GM19023 (cell line): ENCODE results near the gene NOTCH3.

Experiments
- ATAC-seq: cut with Tn5 transposase; IDR thresholded peaks from one replicate; pipeline ENCODE4 v1.9.1; 2021; ENCODE audit warnings: mild to moderate bottlenecking, moderate library complexity; ENCODE audit not compliant: unreplicated experiment

NOTCH3 gene

GRCh38 chr19:15197942-15198341 lies 2.9 kb downstream of the NOTCH3 start:
- ATAC-seq = no peak

GRCh38 chr19:15197275-15197941 lies 3.4 kb downstream of the NOTCH3 start:
- ATAC-seq = no peak

GRCh38 chr19:15196360-15197005 lies 4.3 kb downstream of the NOTCH3 start:
- ATAC-seq = no peak

- ATAC-seq = no peak
Measured at GRCh38 chr19:15195371-15196334, 5.1 kb downstream of the NOTCH3 start.

GRCh38 chr19:15194938-15195337 lies 5.9 kb downstream of the NOTCH3 start:
- no peak for ATAC-seq

GRCh38 chr19:15191982-15192381 lies 8.8 kb downstream of the NOTCH3 start:
- no peak for ATAC-seq

GRCh38 chr19:15191514-15191913 lies 9.3 kb downstream of the NOTCH3 start:
- ATAC-seq = no peak

- no peak for ATAC-seq
Measured at GRCh38 chr19:15188851-15189250, 11.9 kb downstream of the NOTCH3 start.

GRCh38 chr19:15187026-15188007 lies 13.5 kb downstream of the NOTCH3 start:
- no peak for ATAC-seq

- ATAC-seq = no peak
Measured at GRCh38 chr19:15185188-15185587, 15.6 kb downstream of the NOTCH3 start.

- ATAC-seq = no peak
Measured at GRCh38 chr19:15184776-15185175, 16.0 kb downstream of the NOTCH3 start.

- no peak for ATAC-seq
Measured at GRCh38 chr19:15181394-15181793, 19.4 kb downstream of the NOTCH3 start.

GRCh38 chr19:15180451-15181390 lies 20.1 kb downstream of the NOTCH3 start:
- ATAC-seq = no peak

GRCh38 chr19:15178629-15179308 lies 22.0 kb downstream of the NOTCH3 start:
- no peak for ATAC-seq

- ATAC-seq = no peak
Measured at GRCh38 chr19:15177269-15178116, 23.3 kb downstream of the NOTCH3 start.

- no peak for ATAC-seq
Measured at GRCh38 chr19:15175609-15176008, 25.2 kb downstream of the NOTCH3 start.

GRCh38 chr19:15173746-15174404 lies 26.9 kb downstream of the NOTCH3 start:
- no peak for ATAC-seq
